ENCODE data around the gene MLN. TPM values are rescaled to one million over a fixed set of nuclear protein-coding genes. Genes with fewer than 3 reads are reported as not detected.

MLN gene
- total RNA-seq, 4 donors from 2014 or later, result not detected

- H3K4me3 ChIP-seq, result no peak overlapping the region
- WGBS, 2 donors, result 14 to 20% methylated on average over 7 to 10 of the region's 14 CpGs
- H3K27ac ChIP-seq, result peak overlapping the region; percentile 28 to 89 (median 76)
- no peak for DNase-seq
- intact Hi-C loops (cut with DNase I), result no loop called here
- peaks cover 19 to 56% (median 36%) of the 10 kb centered on the region in 3 donors for H3K4me1 ChIP-seq
- peaks cover 0 to 35% (median 22%) of the 10 kb centered on the region in 3 donors for H3K36me3 ChIP-seq
- H3K27me3 ChIP-seq, result no peaks in the 10 kb centered on the region
- TF ChIP-seq CTCF (IDR thresholded peaks at IDR 0.05), result no peak
- TF ChIP-seq POLR2A (IDR thresholded peaks at IDR 0.05), result no peak
- no peaks in the 10 kb centered on the region for H3K9me3 ChIP-seq
These were observed 33.5 kb downstream of the MLN start for GRCh38 chr6:33770124-33770832.

- Histone ChIP-seq H3K27me3 (no peaks in the 10 kb centered on the region), H3K9me3 (no peaks in the 10 kb centered on the region), H3K4me1 (peaks cover 19 to 56% (median 36%) of the 10 kb centered on the region in 3 donors), H3K27ac (peak overlapping the region; percentile 0 to 89 (median 76)), H3K4me3 (no peak overlapping the region), H3K36me3 (peaks cover 0 to 25% (median 16%) of the 10 kb centered on the region in 3 donors)
- TF ChIP-seq CTCF (IDR thresholded peaks at IDR 0.05) (no peak), POLR2A (IDR thresholded peaks at IDR 0.05) (no peak)
- DNase-seq, result no peak
- intact Hi-C loops (cut with DNase I), result loop anchor here (10.0 kb wide), 1 partner anchor 385 kb away; no protein-coding TSS in a partner anchor
- WGBS, 2 donors, result 70 to 72% methylated on average over 4 to 9 of the region's 10 CpGs
These were observed 34.5 kb downstream of the MLN start for GRCh38 chr6:33769248-33769821.

- peak overlapping the region in 2 of 4 donors; percentile 41 to 83 for H3K27ac ChIP-seq
- DNase-seq, result no peak
- WGBS, 2 donors, result 25 to 35% methylated on average over 6 to 7 of the region's 7 CpGs
- no peaks in the 10 kb centered on the region for H3K27me3 ChIP-seq
- H3K4me3 ChIP-seq, result no peak overlapping the region
- H3K9me3 ChIP-seq, result no peaks in the 10 kb centered on the region
- H3K4me1 ChIP-seq, result peaks cover 19 to 52% (median 36%) of the 10 kb centered on the region in 3 donors
- intact Hi-C loops (cut with DNase I), result loop anchor here (10.0 kb wide), 1 partner anchor 386 kb away; no protein-coding TSS in a partner anchor
- peaks cover 0 to 19% (median 12%) of the 10 kb centered on the region in 3 donors for H3K36me3 ChIP-seq
- no peak for TF ChIP-seq POLR2A (IDR thresholded peaks at IDR 0.05)
- peak; percentile 49 to 85 (median 80) for TF ChIP-seq CTCF (IDR thresholded peaks at IDR 0.05)
These were observed 35.1 kb downstream of the MLN start for GRCh38 chr6:33768644-33769120.

- intact Hi-C loops (cut with DNase I), result loop anchor here (10.0 kb wide), 1 partner anchor 388 kb away; no protein-coding TSS in a partner anchor
- Histone ChIP-seq H3K9me3 (no peaks in the 10 kb centered on the region), H3K27me3 (no peaks in the 10 kb centered on the region), H3K4me1 (peaks cover 18 to 39% (median 24%) of the 10 kb centered on the region in 3 donors), H3K27ac (no peak overlapping the region), H3K4me3 (no peak overlapping the region), H3K36me3 (peaks cover 0 to 4% (median 2%) of the 10 kb centered on the region in 3 donors)
- TF ChIP-seq POLR2A (IDR thresholded peaks at IDR 0.05), result no peak
- TF ChIP-seq CTCF (IDR thresholded peaks at IDR 0.05), result no peak
- DNase-seq, result no peak
- 61 to 74% methylated on average over 9 to 11 of the region's 11 CpGs for WGBS, 2 donors
These were observed 36.6 kb downstream of the MLN start for GRCh38 chr6:33766921-33767907.

All from esophagus squamous epithelium (tissue), 5 donors.